Smooth muscle cell (in vitro differentiated cells): Measurements from ENCODE around the gene UPF2. TPM values are rescaled to one million over a fixed set of nuclear protein-coding genes. Genes with fewer than 3 reads are reported as not detected.

Experiments used
- DNase-seq: peaks from one replicate; lab custom pipeline; 2025; ENCODE audit not compliant: unreplicated experiment; lab: John Stamatoyannopoulos, UW
- H2AFZ ChIP-seq: fragments of 200-600 bp; sonication (generic); 2 replicates; pipeline ENCODE4 v1.6.0; 2016; ENCODE audit warnings: antibody characterized with exemption, low read depth, mild to moderate bottlenecking
- H3F3A ChIP-seq: fragments of 200-600 bp; sonication (generic); 2 replicates; pipeline ENCODE4 v1.6.0; 2017; ENCODE audit warnings: antibody characterized with exemption, low read depth
- H3K27ac ChIP-seq: fragments of 200-600 bp; sonication (generic); 2 replicates; pipeline ENCODE4 v1.5.1; 2016; ENCODE audit warnings: low read depth, mild to moderate bottlenecking
- H3K27me3 ChIP-seq: fragments of 200-600 bp; sonication (generic); 2 replicates; pipeline ENCODE4 v1.6.1; 2016; ENCODE audit warnings: low read depth, mild to moderate bottlenecking
- H3K36me3 ChIP-seq: fragments of 200-600 bp; sonication (generic); 2 replicates; pipeline ENCODE4 v1.5.1; 2016; ENCODE audit warnings: low read depth
- H3K4me1 ChIP-seq: fragments of 200-600 bp; sonication (generic); 2 replicates; pipeline ENCODE4 v1.5.1; 2016; ENCODE audit warnings: low read depth
- H3K4me2 ChIP-seq: fragments of 200-600 bp; sonication (generic); 2 replicates; pipeline ENCODE4 v1.6.0; 2016; ENCODE audit warnings: mild to moderate bottlenecking
- H3K4me3 ChIP-seq: fragments of 200-600 bp; sonication (generic); 2 replicates; pipeline ENCODE4 v1.5.1; 2016; ENCODE audit warnings: mild to moderate bottlenecking
- H3K79me2 ChIP-seq: fragments of 200-600 bp; sonication (generic); 2 replicates; pipeline ENCODE4 v1.6.0; 2016; ENCODE audit warnings: low read depth, mild to moderate bottlenecking
- H3K9ac ChIP-seq: fragments of 200-600 bp; sonication (generic); 2 replicates; pipeline ENCODE4 v1.6.0; 2016; ENCODE audit warnings: low read depth
- H3K9me3 ChIP-seq: fragments of 200-600 bp; sonication (generic); replicated peaks from 2 replicates; pipeline ENCODE4 v1.5.1; 2016; ENCODE audit warnings: low read depth
- H4K20me1 ChIP-seq: fragments of 200-600 bp; sonication (generic); 2 replicates; pipeline ENCODE4 v1.6.0; 2016; ENCODE audit warnings: low read depth
- CTCF ChIP-seq: fragments of 200-600 bp; sonication (generic); IDR thresholded peaks from 2 replicates; pipeline ENCODE4 v1.5.1; 2017; ENCODE audit warnings: borderline replicate concordance, mild to moderate bottlenecking, antibody characterized with exemption; ENCODE audit not compliant: insufficient read depth, poor library complexity, severe bottlenecking
- whole genome bisulfite sequencing: methylation state at CpG from one replicate; pipeline ENCODE4 v1.1.7; 2016; ENCODE audit warnings: low lambda C conversion rate; 5-methylcytosine and 5-hydroxymethylcytosine counted together
- polyA plus RNA-seq: library from polyadenylated mRNA; unstranded; fragments of >200 nt; fragmentation: Nextera tagmentation; extraction: Ambion mirVana; gene quantifications from 2 replicates; pipeline ENCODE4 v1.2.1, GENCODE V29; 2016
- total RNA-seq: library from RNA; depleted of rRNA; stranded (reverse); fragments of >200 nt; gene quantifications from 2 replicates; pipeline ENCODE4 v1.2.3, GENCODE V29; 2014

Gene UPF2
- total and polyA plus RNA-seq, 2 experiments from 2014 or later: 9.1 to 13.4 TPM

- no peak for TF ChIP-seq CTCF
- Histone ChIP-seq H3K27ac (no peak overlapping the region), H3K79me2 (no peaks in the 10 kb centered on the region), H3K9me3 (no peaks in the 10 kb centered on the region), H2AFZ (no peak overlapping the region), H3K9ac (no peak overlapping the region), H3K36me3 (peaks cover 7% of the 10 kb centered on the region), H3F3A (peaks cover 10% of the 10 kb centered on the region), H4K20me1 (no peaks in the 10 kb centered on the region), H3K4me2 (no peak overlapping the region), H3K4me1 (peaks cover 8% of the 10 kb centered on the region), H3K4me3 (no peak overlapping the region), H3K27me3 (no peaks in the 10 kb centered on the region)
- DNase-seq: no peak
- WGBS: 78% methylated on average over 3 of the region's 3 CpGs
Observed at GRCh38 chr10:11933577-11934223, 108.9 kb downstream of the UPF2 start.

- Histone ChIP-seq H3K36me3 (peaks cover 7% of the 10 kb centered on the region), H3K79me2 (no peaks in the 10 kb centered on the region), H3K27me3 (no peaks in the 10 kb centered on the region), H4K20me1 (no peaks in the 10 kb centered on the region), H3K4me3 (no peak overlapping the region), H3F3A (peaks cover 10% of the 10 kb centered on the region), H3K9ac (no peak overlapping the region), H3K27ac (peak overlapping the region; percentile 57), H3K4me1 (no peaks in the 10 kb centered on the region), H3K9me3 (no peaks in the 10 kb centered on the region), H3K4me2 (peak overlapping the region; percentile 13), H2AFZ (no peak overlapping the region)
- 97% methylated on average over 4 of the region's 4 CpGs for WGBS
- TF ChIP-seq CTCF: no peak
- no peak for DNase-seq
Observed at GRCh38 chr10:11931038-11931437, 111.6 kb downstream of the UPF2 start.

DNA sequence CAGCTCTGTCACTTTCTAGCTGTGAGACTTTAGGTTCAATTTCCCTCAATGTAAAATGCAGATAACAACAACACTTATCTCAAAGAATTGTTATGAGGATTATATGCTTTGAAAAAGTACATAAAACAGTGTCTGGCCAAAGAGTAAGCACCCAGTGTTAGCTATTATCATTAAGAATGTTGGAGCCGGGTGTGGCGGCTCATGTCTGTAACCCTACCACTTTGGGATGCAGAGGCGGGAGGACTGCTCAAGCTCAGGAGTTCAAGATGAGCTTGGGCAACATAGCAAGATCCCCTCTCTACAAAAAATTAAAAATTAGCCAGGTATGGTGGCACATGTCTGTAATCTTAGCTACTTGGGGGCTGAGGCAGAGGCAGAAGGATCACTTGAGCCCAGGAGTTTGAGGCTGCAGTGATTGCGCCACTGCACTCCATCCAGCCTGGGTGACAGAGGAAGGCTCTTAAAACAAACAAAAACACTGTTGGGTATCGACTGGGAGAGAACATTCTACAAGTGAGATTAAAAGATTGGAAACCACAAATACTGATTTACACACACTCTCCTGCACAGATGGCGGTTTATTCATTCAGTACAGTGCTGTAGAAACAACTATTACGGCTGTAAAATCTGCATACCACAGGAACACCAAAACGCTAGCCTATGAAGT is 112.2 kb downstream of the UPF2 start:
- DNase-seq: no peak
- Histone ChIP-seq H3F3A (peaks cover 10% of the 10 kb centered on the region), H3K4me2 (peak overlapping the region; percentile 13), H3K36me3 (peaks cover 4% of the 10 kb centered on the region), H3K9ac (no peak overlapping the region), H3K79me2 (no peaks in the 10 kb centered on the region), H3K4me3 (no peak overlapping the region), H3K4me1 (no peaks in the 10 kb centered on the region), H3K27me3 (no peaks in the 10 kb centered on the region), H2AFZ (no peak overlapping the region), H3K27ac (peak overlapping the region; percentile 57), H3K9me3 (no peaks in the 10 kb centered on the region), H4K20me1 (no peaks in the 10 kb centered on the region)
- 38% methylated on average over 8 of the region's 8 CpGs for WGBS
- TF ChIP-seq CTCF: no peak
